Medulla oblongata (tissue), 1 donor: ENCODE results near the gene CASR.
"Not testable (repeated sequence)": the region's sequence is repeated elsewhere in the genome, so short reads cannot be mapped to it uniquely, and the experiment has no call there.

Source experiments
- DNase-seq: peaks from one replicate; pipeline ENCODE4 v3.0.0-alpha.2; 2015; ENCODE audit errors: extremely low spot score

CASR gene, protein sequence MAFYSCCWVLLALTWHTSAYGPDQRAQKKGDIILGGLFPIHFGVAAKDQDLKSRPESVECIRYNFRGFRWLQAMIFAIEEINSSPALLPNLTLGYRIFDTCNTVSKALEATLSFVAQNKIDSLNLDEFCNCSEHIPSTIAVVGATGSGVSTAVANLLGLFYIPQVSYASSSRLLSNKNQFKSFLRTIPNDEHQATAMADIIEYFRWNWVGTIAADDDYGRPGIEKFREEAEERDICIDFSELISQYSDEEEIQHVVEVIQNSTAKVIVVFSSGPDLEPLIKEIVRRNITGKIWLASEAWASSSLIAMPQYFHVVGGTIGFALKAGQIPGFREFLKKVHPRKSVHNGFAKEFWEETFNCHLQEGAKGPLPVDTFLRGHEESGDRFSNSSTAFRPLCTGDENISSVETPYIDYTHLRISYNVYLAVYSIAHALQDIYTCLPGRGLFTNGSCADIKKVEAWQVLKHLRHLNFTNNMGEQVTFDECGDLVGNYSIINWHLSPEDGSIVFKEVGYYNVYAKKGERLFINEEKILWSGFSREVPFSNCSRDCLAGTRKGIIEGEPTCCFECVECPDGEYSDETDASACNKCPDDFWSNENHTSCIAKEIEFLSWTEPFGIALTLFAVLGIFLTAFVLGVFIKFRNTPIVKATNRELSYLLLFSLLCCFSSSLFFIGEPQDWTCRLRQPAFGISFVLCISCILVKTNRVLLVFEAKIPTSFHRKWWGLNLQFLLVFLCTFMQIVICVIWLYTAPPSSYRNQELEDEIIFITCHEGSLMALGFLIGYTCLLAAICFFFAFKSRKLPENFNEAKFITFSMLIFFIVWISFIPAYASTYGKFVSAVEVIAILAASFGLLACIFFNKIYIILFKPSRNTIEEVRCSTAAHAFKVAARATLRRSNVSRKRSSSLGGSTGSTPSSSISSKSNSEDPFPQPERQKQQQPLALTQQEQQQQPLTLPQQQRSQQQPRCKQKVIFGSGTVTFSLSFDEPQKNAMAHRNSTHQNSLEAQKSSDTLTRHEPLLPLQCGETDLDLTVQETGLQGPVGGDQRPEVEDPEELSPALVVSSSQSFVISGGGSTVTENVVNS

DNA sequence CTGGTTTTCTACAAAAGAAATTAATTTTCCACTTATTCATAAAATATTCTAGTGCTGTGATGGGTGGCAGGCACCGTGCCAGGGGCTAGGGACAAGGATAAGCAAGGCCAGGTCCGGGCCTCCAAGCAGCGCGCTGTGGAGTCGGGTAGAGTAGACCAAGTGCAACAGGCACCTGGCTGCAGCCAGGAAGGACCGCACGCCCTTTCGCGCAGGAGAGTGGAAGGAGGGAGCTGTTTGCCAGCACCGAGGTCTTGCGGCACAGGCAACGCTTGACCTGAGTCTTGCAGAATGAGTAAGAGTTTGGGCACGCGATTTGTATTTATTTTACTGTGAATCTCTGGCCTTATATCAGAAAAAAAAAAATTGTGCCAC is at the start of gene CASR:
Gene CASR (plus strand): TSS at position 148 of the 372 bp plus-strand sequence. CDS start 70,522 bp downstream, outside the sequence.
- no peak for DNase-seq

DNA sequence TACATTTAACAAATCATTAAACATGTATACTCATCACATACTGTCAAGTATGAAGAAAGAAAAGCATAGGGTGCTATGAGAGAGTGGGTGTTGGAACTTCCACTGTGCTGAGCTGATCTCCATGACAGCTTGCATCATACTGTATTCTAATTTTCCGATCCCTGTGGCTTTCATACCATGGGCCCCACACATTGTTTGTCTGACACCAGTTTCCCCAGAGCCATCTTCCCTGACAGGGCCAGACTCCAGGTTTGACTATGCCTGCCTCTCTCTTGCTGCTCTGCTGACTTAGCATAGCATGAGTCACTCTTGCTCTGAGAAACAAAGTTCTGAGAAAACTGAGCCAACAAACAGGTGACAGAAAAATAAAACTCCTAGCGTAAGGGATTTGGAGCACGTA is 37.0 kb upstream of the CASR start:
- no peak for DNase-seq

DNA sequence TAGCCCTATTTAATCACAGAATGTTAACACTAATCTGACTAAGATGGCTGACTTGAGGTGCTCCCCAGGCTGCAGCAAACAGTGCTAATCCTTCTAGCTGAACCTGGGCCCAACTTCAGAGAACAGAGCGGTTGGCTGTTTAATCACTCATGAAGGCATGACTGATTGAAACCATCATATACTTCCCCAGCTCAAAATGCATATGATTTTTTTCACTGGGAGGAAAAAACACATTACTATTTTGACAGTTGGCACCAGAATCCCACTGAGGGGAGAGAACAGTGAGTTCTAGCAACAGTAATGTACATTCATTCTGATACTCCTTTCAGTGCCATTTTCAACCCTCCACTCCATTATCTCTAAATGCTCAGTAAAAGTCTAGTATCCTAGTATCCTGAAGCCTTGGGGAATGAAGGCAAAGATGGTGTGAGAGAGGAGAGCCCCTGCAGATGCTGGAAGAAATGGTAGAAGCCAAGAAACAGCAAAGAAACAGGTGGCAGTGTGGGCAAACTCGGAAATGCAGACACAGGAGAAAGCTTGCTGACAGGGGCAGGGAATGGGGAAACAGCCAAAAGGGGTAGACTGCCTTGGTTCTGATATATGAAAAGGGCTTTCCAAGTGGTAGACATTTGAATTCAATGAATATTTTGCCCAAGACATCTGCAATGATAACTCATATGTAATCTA is 34.4 kb upstream of the CASR start:
- DNase-seq, result no peak

DNA sequence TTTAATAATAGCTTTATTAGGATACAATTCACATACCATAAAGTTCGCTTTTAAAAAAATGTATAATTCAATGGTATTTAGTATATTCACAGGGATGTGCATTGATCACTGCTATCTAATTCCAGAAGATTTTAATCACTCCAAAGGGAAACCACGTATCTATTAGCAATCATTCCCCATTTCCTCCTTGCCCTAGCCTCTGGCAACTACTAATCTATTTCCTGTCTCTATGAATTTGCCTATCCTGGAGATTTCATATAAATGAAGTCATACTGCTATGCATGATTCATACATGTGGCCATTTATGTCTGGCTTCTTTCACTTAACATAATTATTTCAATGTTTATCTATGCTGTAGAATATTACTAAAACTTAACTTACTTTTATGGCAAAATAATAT is 32.0 kb upstream of the CASR start:
- DNase-seq, result no peak

DNA sequence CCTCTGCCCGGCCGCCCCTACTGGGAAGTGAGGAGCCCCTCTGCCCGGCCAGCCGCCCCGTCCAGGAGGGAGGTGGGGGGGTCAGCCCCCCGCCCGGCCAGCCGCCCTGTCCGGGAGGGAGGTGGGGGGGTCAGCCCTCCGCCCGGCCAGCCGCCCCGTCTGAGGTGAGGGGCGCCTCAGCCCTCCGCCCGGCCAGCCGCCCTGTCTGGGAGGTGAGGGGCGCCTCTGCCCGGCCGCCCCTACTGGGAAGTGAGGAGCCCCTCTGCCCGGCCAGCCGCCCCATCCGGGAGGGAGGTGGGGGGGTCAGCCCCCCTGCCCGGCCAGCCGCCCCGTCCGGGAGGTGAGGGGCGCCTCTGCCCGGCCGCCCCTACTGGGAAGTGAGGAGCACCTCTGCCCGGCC is 18.5 kb upstream of the CASR start:
- not testable (repeated sequence) for DNase-seq

DNA sequence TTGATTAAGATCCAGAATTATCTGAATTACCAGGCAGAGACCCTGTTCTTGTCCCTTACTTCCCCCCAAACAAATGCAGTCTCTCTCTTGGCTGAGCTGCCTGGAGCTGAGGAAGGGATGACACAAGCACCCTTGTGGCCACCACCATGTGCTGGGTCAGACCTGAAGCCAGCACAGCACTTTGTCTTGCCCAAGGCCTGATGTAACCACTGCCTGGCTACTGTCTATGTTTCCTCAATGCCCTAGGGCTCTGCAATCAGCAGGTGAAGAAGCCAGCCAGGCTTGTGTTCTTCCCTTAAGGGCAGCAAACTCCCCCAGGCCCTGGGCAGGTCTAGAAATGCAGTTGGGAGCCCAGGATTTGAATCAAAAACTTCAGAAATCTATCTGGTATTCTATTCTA is 15.8 kb upstream of the CASR start:
- DNase-seq, result no peak

DNA sequence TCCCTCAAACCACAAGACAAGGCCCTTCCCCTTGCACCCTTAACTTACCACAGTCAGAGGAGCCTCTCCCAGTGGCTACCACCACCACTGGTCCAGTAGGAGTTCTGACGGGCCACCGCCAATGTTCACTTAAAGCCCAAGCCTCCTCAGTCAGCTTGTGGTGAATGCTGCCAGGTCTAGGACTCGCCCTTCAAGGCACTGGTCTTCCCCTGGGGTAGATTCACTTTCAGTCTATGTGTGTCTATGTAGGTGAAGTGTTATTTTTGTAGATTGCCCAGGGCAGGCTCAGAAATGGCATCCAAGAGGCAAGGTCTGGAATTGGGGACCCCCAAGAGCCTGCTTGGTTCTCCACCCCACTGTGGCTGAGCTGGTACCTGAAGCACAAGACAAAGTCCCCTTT is 15.4 kb upstream of the CASR start:
- no peak for DNase-seq

DNA sequence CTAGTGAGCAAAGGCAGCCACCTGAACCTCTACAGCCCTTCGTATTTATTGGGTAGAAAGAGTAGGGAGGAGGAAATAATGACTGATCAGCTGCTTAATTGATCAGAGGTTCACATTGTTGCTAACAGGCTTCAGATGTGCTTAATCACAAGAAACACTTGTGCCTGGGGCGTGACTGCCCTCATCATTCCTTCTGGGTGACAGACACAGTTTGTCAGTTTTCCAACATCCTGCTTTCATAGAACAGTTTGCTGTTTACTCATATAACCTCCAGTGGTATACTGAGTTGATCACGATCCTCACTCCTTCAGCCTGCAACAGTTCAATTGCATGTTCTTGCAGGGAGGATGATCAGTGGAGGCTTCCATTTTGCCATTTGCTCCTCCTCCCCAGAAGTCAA is 13.6 kb upstream of the CASR start:
- DNase-seq, result no peak

DNA sequence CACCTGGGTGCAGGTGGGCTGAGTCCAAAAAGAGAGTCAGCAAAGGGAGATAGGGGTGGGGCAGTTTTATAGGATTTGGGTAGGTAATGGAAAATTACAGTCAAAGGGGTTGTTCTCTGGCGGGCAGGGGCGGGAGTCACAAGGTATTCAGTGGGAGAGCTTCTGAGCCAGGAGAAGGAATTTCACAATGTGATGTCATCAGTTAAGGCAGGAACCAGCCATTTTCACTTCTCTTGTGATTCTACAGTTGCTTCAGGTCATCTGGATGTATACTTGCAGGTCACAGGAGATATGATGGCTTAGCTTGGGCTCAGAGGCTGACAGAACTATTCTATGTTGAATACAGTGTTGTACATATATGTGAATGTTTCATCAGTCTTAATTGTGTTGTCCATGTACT is 12.1 kb upstream of the CASR start:
- DNase-seq, result not testable (repeated sequence)

DNA sequence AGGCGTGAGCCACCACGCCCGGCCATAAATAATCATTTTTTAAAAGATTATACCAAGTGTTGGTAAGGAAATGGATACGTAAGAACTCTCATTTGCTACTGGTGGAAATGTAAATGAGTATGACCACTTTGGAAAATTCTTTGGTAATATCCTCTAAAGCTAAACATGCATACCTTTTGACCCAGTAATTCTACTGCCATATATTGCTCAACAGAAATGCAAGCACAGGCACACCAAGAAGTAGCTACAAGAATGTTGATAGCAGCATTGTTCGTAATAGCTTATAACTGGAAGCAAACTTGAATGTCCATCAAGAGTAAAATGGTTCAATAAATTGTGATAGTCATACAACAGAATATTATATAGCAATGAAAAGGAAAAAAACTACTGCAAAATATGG is 4.8 kb upstream of the CASR start:
- no peak for DNase-seq

DNA sequence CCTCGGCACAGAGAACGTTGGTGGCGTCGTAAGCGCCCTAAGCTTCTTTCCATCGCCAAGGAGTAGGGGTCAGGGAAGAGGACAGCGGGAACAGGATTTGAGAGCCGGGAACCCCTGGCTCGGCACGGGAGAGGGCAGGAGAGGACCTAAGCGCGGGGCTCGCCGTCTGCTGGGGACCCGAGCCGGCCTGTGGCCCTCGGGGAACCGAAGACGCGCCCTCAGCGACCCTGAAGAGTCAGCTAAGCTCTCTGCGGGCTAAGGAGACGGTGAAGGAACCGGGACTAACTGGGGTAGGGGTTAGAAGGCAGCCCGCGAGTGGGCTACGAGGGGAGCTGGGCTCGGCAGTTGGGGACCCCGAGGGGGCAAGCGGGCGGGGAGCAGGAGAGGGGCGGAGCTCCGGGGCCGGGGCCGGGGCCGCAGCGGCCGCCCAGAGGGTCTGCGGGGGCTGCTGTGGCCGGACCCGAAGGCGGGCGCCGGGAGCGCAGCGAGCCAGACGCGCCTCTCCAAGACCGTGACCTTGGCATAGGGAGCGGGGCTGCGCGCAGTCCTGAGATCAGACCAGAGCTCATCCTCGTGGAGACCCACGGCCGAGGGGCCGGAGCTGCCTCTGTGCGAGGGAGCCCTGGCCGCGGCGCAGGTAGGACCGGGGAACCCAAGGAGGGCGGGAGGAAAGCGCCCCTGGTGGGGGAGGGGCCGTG is 574 bp downstream of the CASR start:
- DNase-seq, result no peak

DNA sequence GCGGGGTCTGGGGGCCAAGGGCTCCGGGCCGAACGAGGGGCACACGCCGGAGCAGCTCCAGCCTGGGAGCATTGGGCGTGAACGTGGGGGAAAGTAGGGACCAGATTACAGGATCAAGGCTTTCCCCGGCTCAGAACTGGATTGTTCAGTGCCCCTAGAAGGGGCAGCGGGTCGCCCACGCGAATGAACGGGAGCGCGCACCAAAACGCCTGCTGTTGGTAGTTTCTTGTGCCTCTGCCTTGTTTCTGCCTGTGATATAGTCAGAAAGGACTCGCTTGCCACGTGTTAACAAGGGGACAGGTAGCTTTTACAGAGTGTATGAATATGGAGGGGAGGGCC is 1.1 kb downstream of the CASR start:
- DNase-seq, result no peak

DNA sequence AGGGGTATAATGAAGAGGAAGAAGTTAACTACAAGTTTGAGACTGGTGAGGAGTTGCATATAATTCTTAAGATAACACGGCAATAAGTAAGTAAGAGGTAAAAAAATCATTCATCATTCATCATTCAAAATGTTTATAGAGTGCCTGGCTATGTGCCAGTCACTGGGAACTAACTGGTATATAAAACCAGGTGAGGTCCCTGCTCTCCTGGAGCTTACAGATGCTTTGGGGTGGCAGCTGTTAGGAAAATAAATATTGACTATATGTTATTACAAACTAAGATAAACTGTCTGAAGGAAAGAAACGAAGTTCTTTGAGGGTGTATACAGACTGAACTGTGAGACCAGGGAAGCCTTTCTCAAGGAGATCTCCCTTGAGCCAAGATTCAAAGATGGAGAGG is 2.9 kb downstream of the CASR start:
- no peak for DNase-seq

DNA sequence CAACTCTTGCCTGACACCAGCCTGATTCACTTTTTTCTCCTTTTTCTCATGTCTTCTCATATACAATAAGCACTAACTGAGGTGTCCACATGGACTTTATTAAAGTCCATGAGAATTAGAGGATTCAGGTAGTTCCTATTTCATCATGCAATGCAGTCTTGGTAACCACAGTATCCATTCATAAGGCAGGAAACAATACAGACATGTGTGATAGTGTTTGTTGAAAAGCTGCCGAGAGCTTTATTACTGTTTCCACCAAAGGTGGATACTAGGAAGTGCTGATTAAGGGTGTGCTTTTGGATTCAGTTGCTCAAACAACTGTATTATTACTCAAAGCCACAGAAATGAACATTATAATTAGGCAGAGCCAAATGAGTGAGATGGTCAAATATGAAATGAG is 5.3 kb downstream of the CASR start:
- DNase-seq, result no peak

DNA sequence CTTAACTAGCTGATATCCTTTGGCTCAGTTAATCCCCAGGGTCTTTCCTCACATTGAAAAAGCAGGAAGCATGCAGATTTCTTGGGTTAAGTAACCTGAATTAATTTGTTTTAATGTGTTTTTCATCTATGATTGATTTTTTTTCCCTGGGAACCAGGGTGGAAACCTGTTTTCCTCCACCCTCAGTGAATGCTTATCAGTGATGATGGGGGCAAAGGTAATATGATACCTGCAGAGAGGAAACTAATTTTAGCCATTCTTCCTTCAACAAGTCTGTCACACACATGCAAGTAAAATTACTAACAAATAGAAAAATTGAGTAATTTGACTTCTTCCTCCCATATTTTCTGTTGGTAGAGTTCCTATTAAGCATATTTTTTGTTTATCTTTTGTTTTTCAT is 5.9 kb downstream of the CASR start:
- DNase-seq, result no peak

DNA sequence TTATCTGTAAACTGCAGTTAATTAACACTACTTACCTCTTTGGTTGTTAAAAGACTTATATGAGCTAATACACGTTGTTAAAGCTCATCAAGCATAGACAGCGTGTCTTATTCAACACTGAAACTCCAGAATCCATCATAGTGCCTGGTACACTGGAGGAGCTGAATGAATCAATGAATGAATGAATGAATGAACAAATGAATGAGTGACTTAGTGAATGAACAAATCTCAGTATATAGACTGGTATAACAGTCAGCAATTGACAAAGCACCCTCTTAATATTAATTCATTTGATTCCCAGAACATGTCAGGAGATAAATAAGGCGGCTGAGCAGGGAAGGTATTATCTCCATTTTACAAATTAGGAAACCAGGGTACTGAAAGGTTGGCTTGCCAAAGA is 7.1 kb downstream of the CASR start:
- no peak for DNase-seq

DNA sequence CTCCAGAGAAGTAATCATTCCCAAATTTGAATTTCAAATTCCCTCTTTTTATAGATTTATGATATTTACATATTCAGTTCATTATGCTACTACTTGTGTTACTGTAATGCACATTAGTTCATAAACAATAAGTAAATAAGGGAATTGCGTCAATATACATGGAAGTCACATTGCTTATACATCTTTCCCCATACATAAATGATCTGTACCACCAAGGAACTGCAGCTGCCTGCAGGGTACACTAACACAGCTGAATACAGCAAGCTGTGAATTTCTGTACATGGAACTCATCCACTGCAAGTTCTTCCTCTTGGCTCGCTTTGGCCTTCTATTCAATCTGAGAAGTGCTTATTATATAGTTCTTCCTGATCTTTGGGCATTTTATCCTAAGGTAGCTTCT is 15.5 kb downstream of the CASR start:
- no peak for DNase-seq

DNA sequence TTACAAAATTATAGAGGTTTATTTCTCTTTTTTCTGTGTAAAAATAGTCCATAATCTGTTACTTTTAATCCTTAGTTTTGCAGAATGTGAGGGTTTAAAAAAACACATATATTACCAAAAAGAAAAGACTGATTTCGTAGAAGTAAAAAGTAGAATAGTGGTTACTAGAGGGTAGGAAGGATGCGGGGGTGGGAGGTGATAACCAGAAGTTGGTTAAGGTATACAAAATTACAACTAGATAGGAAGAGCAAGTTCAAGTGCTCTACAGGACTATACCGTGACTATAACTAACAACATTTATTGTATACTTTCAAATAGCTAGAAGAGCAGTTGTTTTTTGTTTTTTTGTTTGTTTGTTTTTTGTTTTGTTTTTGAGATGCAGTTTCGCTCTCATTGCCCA is 16.1 kb downstream of the CASR start:
- DNase-seq, result no peak

DNA sequence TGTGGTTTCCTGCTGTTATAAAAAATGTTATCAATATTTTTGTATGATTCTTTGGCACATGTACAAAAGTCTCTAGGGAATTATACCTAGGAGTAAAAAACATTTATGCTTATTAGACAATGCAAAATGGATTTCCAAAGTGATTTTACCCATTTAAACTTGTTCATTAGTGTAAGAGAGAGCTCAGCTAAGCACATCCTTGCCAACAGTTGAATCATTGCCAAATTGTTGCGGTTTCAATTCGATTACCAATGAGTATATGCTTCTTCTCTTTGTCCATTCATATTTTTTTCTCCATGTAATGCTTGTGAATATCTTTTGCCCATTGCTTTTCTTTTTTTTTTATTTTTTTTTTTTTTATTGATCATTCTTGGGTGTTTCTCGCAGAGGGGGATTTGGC is 17.2 kb downstream of the CASR start:
- DNase-seq, result no peak

DNA sequence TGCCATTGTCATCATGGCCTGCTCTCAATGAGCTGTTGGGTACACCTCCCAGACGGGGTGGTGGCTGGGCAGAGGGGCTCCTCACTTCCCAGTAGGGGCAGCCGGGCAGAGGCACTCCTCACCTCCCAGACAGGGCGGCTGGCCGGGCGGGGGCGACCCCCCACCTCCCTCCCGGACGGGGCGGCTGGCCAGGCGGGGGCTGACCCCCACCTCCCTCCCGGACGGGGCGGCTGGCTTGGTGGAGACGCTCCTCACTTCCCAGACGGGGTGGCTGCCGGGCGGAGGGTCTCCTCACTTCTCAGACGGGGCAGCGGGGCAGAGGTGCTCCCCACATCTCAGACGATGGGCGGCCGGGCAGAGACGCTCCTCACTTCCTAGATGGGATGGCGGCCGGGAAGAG is 18.0 kb downstream of the CASR start:
- DNase-seq, result not testable (repeated sequence)

DNA sequence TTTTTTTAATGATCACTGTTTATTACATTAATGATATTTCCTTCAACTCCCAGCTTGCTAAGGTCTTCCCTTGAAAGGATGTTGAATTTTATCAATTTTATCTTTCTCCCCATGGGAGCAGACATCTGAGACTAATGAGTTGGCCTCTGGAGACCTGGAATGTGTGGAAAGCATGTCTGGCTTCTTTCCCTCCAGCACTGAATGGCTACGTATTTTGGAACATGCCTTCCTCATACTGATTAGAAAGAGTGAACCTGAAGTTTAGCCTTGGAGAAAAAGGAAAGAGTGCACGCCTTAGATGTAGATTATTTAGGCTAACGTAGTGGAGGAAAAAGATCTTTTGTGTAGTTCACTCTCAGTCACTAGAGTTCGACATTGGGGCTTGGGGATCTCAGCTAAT is 25.1 kb downstream of the CASR start:
- DNase-seq, result no peak

DNA sequence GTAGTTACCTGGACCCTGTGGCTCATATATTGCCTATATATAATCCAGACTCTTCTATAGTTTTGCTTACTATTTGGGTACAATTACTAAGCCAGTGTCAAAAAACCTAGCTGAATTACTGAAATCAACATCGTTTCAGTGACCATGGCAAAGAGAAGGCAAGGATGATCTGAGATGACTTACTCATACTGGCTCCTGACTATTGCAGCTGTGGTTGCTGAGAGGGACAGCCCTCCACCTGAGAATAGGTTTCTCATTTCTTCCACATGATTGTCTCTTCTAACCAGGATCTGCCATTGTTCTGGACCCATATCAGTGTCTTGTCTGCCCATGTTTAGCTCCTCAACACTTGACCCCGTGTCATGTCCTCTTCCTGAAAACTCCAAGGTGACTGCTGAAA is 30.2 kb downstream of the CASR start:
- DNase-seq, result no peak
